ENCODE measurements around the gene TBC1D2B.
"Not testable (repeated sequence)": the region's sequence is repeated elsewhere in the genome, so short reads cannot be mapped to it uniquely, and the experiment has no call there.

Gene TBC1D2B

DNA sequence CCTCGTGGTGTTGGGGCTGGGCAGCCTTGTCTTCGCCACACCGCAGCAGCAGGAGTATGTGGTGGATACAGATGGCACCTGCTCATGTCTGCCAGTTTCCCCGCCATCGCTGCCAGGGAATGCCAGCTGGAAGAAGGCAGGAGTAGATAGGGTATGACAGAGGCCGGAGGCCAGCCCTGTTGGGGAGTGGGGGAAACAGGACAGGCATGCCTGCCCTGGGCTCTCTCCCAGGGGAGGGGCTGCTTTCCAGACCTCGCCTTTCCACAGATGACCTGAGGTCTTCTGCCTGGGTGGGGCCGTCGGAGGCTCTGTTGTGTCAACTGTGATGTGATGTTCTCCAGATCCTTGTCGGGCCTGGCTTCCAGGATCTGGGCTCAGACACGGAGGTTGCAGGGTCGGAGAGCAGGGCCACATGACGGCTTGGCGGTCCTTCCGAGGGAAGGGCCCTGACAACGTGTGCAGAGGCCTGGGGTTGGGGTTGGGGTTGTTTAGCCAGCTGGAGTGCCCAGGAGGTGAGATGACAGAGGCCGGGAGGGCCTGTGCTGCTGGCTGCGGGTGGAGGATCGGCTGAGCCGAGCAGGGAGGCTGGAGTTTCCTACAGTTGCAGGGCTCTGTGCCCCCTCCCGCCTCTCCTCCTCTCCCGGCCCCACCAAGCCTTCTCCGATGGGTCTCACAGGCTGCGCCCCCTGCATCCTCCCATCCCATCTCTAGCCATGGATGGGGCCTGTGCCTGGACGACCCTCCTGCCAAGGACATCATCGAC, 102.0 kb downstream of the TBC1D2B start:
- DNase-seq (ENCODE audit: low read depth in 3 of 3) = no peak

DNA sequence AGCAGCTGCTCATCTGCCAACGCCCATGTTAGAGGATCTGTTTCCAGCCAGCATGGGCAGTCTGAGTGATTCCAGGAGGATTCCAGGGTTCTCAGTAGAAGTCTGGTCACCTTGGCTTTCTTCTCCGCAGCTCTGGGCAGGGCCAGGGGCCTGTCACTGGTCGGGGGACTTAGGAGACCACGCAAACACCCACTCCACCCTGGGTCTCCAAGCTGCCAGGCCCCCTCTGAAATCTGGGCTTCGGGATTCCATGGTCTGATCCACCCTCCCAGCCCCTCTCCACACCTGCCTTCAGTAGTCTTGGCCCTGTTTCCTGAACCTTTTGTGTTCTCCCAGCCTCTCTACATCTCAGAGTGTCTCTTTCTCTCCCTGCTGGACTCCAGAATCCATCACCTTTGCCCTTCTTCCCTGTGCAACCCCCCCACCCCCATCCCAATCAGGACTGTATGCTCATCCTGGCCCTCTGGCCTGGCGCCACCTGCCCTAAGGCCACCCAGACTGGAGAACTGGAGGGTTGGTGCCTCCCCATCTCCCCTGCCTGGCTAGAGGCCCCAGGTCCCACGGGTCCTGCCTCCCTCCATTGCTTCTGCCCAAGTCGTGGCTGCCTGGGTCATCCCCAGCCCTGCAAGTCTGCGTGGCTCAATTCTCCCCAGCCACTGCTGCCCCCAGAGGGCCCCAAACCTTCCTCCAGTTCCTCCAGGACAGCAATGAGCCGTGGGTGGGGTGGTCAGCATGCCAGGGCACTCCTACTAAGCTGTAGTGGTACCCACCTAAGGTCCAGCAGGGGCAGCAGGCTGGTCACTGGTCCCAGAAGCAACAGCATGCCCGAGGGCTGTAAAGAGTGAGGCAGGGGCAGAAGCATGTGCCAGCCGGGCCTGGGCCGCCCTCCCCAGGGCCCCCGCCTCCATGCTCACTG, 102.8 kb downstream of the TBC1D2B start:
- DNase-seq (ENCODE audit: low read depth in 3 of 3) = no peak

DNA sequence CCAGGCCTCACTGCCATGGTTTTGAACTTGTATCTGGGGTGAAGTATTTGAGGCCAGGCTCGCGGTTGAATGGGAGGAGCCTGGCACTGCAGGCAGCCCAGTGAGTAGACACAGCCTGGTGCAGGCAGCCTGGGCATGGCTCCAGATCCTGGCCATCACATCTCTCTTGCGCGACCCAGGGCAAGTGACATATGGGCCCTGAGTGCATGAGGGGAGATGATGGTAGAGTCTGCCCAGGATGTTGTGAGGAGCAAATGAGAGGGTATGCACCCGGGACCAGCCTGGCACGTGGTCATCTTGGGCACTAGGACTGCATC, 103.5 kb downstream of the TBC1D2B start:
- DNase-seq (ENCODE audit: low read depth in 3 of 3) = no peak

DNA sequence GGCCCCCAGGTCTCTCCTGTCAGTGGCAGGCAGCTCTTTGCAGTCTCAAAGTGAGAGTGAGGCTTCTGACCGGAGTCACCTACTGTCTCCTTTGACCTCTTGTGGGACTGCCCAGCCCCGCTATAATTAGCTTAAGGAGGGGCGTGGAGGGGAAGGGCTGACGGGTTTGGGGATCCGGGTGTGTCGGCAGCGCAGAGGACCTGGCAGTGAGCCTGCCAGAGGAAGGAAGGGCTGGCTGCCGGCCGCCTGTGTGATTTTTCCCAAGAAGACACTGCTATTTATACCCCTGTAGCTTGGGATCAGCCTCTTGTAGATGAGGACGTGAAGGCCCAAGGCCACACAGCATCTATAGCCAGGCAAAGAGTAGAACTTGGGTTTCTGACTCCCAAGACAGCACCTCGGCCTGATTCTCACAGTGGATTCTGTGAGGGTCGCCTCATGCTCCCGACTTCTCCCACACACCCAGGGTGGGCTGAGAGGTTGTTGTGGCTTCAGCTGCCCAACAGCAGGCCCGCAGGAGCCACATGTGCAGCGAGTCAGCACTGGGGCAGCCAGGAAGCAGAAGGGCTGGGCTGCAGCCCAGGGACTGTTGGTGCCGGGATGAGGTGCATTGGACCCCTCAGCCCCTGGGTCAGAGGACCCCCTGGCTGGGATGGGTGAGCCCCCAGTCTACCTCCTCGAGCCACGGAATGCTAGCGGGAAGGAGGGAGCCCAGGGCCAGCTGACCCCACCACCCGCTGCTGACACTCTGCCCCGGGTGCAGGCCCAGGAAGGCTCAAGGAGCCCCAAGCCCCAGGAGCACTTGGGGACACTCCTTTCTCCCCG, 104.0 kb downstream of the TBC1D2B start:
- not testable (repeated sequence) for DNase-seq (ENCODE audit: low read depth in 3 of 3)

DNA sequence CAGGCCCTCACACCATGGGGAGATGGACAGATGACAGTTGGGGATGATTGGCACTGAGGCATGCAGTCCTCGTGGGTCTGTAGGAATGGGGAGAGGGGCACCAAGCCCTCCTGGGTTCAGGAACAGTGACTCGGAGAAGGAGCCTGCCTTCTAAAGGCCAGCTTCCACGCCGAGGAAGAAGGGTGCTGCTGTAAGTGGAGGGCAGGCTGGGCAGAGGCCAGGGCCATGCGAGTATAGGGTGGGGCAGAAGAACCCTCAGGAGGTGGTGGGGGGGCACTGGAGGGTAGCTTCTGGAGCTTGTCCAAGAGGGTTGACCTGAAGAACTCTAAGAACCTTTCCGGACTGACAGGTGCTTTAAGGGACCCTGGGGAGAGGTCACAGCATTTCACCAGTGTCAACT, 104.8 kb downstream of the TBC1D2B start:
- DNase-seq (ENCODE audit: low read depth in 3 of 3) = not testable (repeated sequence)

DNA sequence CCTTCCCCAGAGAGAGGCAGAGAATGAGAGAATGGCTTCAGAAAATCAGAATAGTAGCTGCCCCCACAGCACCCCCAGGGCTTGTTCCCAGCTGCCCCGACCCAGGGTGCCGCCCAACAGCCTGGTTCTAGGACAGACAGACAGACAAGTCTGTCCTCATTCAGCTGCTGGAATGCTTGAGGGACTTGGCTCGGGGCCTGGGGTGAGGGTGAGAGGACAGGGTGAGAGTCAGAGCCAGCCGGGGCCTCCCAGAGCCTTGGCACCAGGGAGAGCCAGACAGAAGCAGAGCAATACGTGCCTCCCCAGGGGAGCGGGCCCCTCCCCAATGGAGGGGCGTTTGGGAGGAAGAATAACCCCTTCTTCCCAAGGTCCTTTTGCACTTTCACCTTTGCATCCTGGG, 105.6 kb downstream of the TBC1D2B start:
- not testable (repeated sequence) for DNase-seq (ENCODE audit: low read depth in 3 of 3)

DNA sequence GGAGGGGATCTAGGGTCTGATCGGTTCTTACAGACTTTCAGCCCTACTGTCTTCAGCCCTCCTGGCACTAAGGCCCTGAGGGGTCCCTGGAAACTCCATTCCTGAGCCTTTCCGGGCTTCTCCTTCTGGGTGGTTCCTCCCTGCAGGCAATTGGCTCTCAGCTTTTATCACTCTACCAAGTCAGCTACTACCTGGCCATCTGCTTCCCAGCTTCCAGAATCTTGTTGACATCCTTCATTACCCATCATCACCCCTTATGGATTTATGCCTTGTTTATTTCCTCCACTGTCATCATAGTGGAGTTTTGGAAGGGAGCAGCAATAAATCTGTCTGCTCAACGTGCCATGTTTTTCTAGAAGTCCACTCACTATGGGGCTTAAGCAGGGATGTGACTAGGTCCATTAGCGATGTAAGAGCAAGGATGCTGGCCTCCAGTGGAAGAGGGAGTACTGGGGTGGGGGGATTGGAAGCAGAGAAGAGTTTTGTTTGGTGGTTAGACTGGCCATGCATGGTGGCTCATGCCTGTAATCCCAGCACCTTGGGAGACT, 106.6 kb downstream of the TBC1D2B start:
- not testable (repeated sequence) for DNase-seq (ENCODE audit: low read depth in 3 of 3)

DNA sequence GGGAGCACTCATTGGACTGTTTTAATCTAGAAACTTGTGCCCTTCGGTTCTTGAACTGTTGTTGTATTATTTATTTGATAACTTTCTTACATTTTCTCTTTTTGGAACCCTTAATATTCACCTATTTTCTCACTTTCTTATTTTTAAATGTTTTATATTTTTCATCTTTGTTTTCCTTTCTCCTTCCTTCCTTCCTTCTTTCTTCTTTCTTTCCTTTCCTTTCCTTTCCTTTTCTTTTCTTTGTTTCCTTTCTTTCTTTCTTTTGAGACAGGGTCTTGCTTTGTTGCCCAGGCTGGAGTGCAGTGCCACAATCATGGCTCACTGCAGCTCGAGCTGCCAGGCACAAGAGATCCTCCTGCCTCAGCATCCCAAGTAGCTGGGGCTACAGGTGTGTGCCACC, 108.5 kb downstream of the TBC1D2B start:
- no peak for DNase-seq (ENCODE audit: low read depth in 3 of 3)

DNA sequence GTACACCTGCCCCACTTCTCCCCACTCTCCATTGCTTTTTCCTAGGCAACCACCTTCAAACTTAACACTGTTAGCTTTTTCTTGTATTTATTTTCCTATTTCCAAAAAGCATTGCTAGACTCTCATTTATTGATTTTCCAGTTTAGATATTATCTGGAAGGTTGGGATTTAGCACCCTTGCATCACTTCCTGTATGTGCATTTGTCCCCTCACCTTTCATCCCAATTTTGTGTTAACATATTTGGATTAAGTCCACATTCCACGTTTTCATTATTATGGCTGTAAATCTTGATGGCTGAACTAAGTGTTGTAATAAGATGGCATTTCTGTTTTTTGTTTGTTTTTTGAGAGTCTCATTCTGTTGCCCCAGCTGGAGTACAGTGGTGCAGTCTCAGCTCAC, 109.7 kb downstream of the TBC1D2B start:
- DNase-seq (ENCODE audit: low read depth in 3 of 3) = no peak

DNA sequence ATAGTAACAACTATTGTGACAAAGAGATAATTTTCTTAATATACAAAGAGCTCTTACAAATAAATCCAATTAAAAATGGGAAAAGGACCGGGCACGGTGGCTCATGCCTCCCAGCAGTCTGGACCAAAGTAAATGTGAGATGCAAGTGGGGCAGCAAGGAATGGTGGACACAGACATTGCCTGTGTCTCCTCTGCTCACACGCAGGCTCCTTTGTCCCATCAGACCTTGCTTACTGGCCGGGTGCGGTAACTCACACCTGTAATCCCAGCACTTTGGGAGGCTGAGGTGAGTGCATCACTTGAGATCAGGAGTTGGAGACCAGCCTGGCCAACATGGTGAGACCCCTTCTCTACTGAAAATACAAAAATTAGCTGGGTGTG, 110.3 kb downstream of the TBC1D2B start:
- DNase-seq (ENCODE audit: low read depth in 3 of 3) = not testable (repeated sequence)

DNA sequence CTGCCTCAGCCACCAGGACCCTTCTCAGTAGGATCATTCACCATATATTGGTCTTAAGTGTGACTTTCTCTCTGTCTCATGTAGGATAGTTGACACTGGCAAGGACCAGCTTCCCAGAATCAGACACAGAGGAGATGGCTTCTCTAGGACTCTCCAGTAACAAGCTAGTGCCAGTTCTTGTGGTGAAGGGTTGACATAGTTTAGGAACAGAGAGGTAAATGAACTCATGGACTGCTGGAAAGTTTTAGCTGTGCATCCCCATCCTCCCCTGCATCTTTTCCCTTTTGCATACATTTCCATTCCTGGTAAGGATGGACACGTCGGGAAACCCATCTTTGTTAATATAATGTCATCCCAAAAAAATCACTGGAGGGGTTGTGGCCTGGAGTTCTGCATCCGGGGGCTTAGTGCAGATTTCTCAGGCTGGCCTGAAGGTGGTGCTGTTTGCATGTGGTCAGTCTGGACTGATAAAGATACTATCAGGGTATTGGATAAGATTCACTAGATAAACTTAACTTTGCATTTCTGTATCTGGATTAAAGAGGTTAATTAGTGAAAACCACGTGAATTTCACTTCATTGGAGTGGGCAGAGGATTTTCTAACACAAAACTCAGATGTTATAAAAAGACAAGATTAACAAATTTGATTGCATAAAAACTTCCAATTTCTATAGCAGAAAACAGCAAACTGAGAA, 110.8 kb downstream of the TBC1D2B start:
- peak in 1 of 3 donors; percentile 37 for DNase-seq (ENCODE audit: low read depth in 3 of 3)

DNA sequence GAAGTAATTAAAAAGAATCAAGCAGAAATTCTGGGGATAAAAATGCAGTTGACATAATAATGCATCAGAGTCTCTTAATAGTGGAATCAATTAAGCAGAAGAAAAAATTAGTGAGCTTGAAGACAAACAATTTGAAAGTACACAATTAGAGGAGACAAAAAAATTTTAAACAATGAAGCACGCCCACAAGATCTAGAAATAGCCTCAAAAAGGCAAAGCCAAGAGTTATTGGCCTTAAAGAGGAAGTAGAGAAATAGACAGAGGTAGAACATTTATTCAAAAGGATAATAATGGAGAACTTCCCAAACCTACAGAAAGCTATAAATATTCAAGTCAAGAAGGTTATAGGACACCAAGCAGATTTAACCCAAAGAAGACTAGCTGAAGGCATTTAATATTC, 113.3 kb downstream of the TBC1D2B start:
- no peak for DNase-seq (ENCODE audit: low read depth in 3 of 3)

DNA sequence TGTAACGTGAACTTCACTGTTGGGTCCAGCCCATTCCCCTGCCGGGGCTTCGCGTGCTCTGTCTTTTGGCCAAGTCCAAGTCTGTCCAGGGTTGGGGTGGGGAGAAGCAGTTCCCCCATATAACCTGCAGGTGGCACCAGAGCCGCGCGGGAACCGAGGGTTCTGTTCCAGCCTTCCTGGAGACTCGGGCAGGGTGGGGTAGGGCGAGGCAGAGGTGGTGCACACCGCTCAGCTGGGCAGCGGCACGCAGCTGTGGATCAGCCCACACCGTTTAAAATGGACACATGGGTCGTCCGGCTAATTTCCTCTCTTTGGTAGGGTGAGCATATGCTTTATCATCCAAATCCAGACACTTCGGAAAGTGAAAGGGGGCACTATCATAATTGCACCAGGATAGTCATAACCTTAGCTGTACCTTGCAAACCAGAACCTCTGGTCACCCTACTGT, 118.1 kb downstream of the TBC1D2B start:
- peak; percentile 61 to 67 (median 62) for DNase-seq (ENCODE audit: low read depth in 3 of 3)

DNA sequence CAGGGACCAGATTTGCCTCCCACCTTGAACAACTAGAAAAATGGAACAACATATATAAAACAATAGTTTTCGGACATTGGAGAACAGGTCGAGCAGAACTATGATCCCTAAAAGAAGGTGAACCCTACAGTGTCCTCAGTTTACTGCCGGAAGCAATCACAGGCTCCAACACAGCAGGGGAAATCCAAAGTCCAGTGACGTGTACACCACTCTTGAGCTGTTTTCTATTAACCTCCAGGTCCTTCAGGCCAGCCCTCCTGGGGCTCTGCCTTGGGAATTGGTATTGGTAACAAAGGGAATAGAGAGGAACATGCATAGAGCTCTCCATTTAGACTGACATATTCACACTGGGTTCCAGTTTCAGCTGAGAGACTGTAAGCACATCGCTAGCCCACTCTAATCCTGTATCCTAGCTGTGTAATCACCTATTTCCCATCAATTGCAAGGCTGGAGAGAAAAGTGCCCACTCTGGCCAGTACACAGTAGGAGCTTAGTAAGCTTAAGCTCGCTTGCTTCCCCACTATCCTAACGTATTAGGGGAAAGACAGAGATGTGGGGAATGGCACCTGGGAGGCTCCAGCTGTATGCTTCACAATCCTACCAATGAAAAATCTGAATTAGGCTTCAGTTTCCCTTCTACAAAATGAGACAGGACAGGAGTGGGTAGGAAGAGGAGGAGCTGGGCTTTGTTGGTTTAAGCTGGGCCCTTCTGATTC, 118.6 kb downstream of the TBC1D2B start:
- DNase-seq (ENCODE audit: low read depth in 3 of 3) = not testable (repeated sequence)

DNA sequence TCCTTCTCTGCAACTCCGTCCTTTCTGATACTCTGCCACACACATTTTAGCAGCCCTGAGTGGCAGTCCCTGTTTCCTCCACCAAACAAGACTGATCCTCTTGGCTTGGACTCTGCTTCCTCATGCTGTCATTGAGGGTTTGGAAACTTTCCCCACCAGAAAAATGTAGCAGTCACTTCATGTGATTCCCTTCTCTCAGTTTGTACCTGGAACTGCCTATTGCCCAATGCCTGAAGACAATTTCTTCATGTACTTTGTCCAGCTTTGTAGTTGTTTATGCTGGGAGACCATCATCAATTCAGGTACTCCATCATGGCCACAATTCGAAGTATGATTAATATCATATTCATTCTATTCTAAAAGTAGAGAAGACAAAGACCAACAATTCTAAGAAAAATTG, 119.5 kb downstream of the TBC1D2B start:
- not testable (repeated sequence) for DNase-seq (ENCODE audit: low read depth in 3 of 3)

DNA sequence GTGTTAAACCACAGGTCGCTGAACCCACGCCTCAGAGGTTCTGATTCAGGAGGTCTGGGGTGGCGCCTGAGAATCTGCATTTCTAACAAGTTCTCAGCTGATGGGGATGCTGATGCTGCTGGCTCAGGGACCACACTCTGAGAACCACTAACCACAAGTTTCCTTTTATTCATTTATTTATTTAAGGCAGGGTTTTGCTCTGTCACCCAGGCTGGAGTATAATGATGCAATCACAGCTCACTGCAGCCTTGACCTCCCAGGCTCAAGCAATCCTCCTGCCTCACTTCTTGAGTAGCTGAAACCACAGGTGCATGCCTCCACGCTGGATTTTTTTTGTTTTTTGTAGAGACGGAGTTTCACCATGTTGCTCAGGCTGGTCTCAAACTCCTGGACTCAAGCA, 123.6 kb downstream of the TBC1D2B start:
- peak; percentile 8 to 30 (median 29) for DNase-seq (ENCODE audit: low read depth in 3 of 3)

DNA sequence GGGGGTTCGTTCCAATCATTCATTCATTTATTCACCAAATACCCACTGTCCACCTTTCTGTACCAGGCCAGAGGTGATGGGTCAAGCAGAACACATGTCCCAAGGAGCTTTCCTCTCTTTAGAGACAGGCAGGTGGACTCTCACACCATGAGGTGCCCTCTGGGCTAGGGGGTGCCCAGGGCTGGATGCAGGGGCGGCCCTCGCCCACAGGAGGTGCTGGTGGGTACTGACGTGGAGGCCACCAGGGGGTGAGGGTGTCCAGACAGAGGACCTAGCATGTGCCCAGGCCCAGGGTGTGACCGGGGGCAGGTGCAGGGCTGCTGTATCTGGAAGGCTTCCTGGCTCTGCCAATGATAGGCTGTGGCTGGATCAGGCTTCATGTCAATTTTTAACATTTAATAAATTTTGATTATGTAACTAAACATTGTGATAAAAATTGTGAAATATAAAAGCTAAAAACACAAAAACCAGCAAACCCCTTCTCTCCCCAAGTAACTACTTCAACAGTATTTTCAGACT, 124.5 kb downstream of the TBC1D2B start:
- DNase-seq (ENCODE audit: low read depth in 3 of 3) = not testable (repeated sequence)

DNA sequence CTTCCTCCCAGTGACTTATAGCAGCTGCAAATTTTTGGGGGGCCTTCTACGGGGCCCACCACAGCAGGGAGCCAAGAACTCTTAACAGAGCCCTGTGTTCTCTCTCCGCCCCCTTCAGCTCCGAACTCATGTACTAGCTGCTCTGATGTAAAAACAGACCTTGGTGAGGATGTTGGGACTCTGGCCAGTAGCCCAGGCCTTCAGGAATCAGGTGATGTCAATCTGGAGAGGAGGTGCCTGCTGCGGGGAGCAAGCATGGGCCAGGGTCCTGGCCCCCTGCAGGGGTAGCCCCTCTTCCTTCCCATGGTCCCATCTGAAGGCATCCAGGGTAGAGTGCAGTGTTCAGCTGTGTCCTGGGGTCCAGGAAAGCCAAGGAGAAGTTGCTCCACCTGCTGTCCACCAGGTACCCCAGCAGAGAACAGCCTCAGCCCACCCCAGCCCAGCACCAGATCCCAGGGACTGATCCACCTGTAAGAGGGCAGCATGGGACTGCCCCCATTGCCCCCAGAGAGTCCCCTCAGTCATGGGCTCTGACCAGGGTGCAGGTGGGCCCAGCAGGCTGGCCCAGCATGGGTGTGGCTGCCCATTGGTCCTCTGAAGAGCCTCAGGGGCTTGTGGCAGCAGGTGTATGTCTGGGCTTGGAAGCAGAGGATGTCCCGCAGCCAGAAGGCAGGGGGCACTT, 126.3 kb downstream of the TBC1D2B start:
- not testable (repeated sequence) for DNase-seq (ENCODE audit: low read depth in 3 of 3)

DNA sequence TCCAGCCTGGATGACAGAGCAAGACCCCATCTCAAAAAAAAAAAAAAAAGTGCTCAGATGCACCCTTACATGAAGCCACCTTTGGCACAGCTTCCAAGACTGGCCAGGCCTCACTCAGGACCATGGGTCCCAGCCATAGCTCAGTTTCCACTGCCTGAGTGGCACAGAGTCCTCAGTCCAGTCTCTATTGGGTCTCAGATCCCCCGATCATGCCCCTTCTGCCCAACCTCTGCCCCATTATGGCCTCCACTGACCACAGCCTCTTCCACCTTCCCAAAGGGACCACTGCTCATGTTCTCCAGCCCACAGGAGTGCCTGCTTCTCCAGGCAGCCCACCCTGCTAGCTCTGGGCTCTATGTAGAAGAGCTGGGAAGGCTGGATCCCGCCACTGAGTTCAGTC, 127.0 kb downstream of the TBC1D2B start:
- DNase-seq (ENCODE audit: low read depth in 3 of 3) = not testable (repeated sequence)

DNA sequence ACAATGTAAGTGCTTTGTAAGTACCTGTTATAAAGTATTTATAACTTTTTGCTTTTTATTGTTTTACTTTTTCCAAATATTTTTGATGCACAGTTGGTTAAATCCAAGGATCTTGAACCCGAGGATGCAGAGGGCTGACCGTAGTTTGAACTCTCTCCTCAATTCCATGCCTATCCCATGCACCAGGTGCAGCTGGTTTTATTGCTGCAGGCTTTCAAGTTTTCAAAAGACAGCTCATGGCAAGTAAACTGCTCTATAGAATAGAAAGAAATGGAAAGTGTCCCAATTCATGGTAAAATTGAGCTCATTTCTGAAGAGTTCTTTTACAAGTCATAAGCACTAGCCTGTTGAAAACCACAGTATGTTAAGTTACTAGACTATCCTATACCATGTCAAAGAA, 131.9 kb downstream of the TBC1D2B start:
- DNase-seq (ENCODE audit: low read depth in 3 of 3) = no peak

Measured in stimulated activated CD4-positive, alpha-beta T cell treated with anti-CD3 and anti-CD28 coated beads, TNF-alpha, amount 100 ng/mL, for 48 hours (primary cell).